MM.1S (cell line): Measurements from ENCODE around the gene COBLL1.

ENCODE experiments used
- DNase-seq: peaks from one replicate; pipeline ENCODE4 v3.0.0-alpha.2; 2015
- H2AFZ ChIP-seq: fragments of 300-600 bp; sonication (generic); 2 replicates; pipeline ENCODE4 v1.6.0; 2016; ENCODE audit warnings: antibody characterized with exemption, low read length
- H3F3A ChIP-seq: fragments of 300-600 bp; sonication (generic); 2 replicates; pipeline ENCODE4 v1.6.1; 2016; ENCODE audit warnings: mild to moderate bottlenecking, antibody characterized with exemption, low read length, moderate library complexity, mixed read lengths; ENCODE audit not compliant: insufficient read depth
- H3K27ac ChIP-seq: fragments of 300-600 bp; sonication (generic); 2 replicates; pipeline ENCODE4 v1.5.1; 2016; ENCODE audit warnings: mild to moderate bottlenecking, low read length
- H3K27me3 ChIP-seq: fragments of 300-600 bp; sonication (generic); replicated peaks from 2 replicates; pipeline ENCODE4 v1.6.0; 2016; ENCODE audit warnings: low read length; ENCODE audit not compliant: insufficient read depth
- H3K36me3 ChIP-seq: fragments of 300-600 bp; sonication (generic); replicated peaks from 2 replicates; pipeline ENCODE4 v1.6.1; 2016; ENCODE audit warnings: mild to moderate bottlenecking, low read length, mixed read lengths; ENCODE audit not compliant: insufficient read depth
- H3K4me1 ChIP-seq: fragments of 300-600 bp; sonication (generic); 2 replicates; pipeline ENCODE4 v1.6.1; 2016; ENCODE audit warnings: low read length, mixed read lengths
- H3K4me2 ChIP-seq: fragments of 300-600 bp; sonication (generic); 2 replicates; pipeline ENCODE4 v1.6.0; 2016; ENCODE audit warnings: low read depth, low read length
- H3K4me3 ChIP-seq: fragments of 300-600 bp; sonication (generic); 2 replicates; pipeline ENCODE4 v1.5.1; 2016; ENCODE audit warnings: low read length, mixed read lengths
- H3K79me2 ChIP-seq: fragments of 300-600 bp; sonication (generic); 2 replicates; pipeline ENCODE4 v1.6.1; 2016; ENCODE audit warnings: mixed run types, low read length, mixed read lengths
- H3K9ac ChIP-seq: fragments of 300-600 bp; sonication (generic); 2 replicates; pipeline ENCODE4 v1.6.1; 2016; ENCODE audit warnings: low read length, mixed read lengths
- H3K9me2 ChIP-seq: fragments of 300-600 bp; sonication (generic); replicated peaks from 2 replicates; pipeline ENCODE4 v1.6.1; 2016; ENCODE audit warnings: mild to moderate bottlenecking, low read length, mixed read lengths; ENCODE audit not compliant: insufficient read depth
- H3K9me3 ChIP-seq: fragments of 300-600 bp; sonication (generic); replicated peaks from 2 replicates; pipeline ENCODE4 v1.6.1; 2016; ENCODE audit warnings: mild to moderate bottlenecking, low read length, mixed read lengths; ENCODE audit not compliant: insufficient read depth
- H4K20me1 ChIP-seq: fragments of 300-600 bp; sonication (generic); 2 replicates; pipeline ENCODE4 v1.6.1; 2016; ENCODE audit warnings: mild to moderate bottlenecking, low read length, moderate library complexity, mixed read lengths; ENCODE audit not compliant: insufficient read depth
- CTCF ChIP-seq: fragments of 300-600 bp; sonication (generic); IDR thresholded peaks from 2 replicates; pipeline ENCODE4 v1.5.1; 2016; ENCODE audit warnings: antibody characterized with exemption, low read length, mixed read lengths
- EZH2 ChIP-seq: fragments of 300-600 bp; sonication (generic); optimal IDR thresholded peaks from 2 replicates; pipeline ENCODE3; 2017; ENCODE audit warnings: low read depth, mild to moderate bottlenecking, antibody characterized with exemption, low read length, mixed read lengths
- EZH2phosphoT487 ChIP-seq: fragments of 300-600 bp; sonication (generic); IDR thresholded peaks from 2 replicates; pipeline ENCODE4 v1.6.1; 2018; ENCODE audit warnings: antibody characterized with exemption, low read length

COBLL1 gene

GRCh38 chr2:164847291-164847690, 5.7 kb upstream of the COBLL1 start:
- Histone ChIP-seq H2AFZ (no peak overlapping the region), H3K4me2 (no peak overlapping the region), H3K9me3 (no peaks in the 10 kb centered on the region), H3F3A (peaks cover 6% of the 10 kb centered on the region), H3K36me3 (no peaks in the 10 kb centered on the region), H4K20me1 (no peaks in the 10 kb centered on the region), H3K27me3 (no peaks in the 10 kb centered on the region), H3K27ac (no peak overlapping the region), H3K79me2 (no peaks in the 10 kb centered on the region), H3K4me1 (0 out of 2 replicates have a peak, but pooled peaks cover 3% of the 10 kb centered on the region), H3K4me3 (no peak overlapping the region), H3K9me2 (no peaks in the 10 kb centered on the region), H3K9ac (no peak overlapping the region)
- DNase-seq = no peak
- no peak for TF ChIP-seq EZH2

- no peak for DNase-seq
- no peak overlapping the region for H2AFZ ChIP-seq
- H3F3A ChIP-seq = peaks cover 14% of the 10 kb centered on the region
- H3K27me3 ChIP-seq = no peaks in the 10 kb centered on the region
- H3K4me2 ChIP-seq = no peak overlapping the region
- no peaks in the 10 kb centered on the region for H3K36me3 ChIP-seq
- H3K9me2 ChIP-seq = no peaks in the 10 kb centered on the region
- no peaks in the 10 kb centered on the region for H3K9me3 ChIP-seq
- H4K20me1 ChIP-seq = no peaks in the 10 kb centered on the region
- H3K4me3 ChIP-seq = no peak overlapping the region
- H3K9ac ChIP-seq = no peak overlapping the region
- H3K79me2 ChIP-seq = no peaks in the 10 kb centered on the region
- H3K27ac ChIP-seq = no peak overlapping the region
- TF ChIP-seq CTCF (no peak), EZH2phosphoT487 (no peak), EZH2 (no peak)
- 0 out of 2 replicates have a peak, but pooled peaks cover 3% of the 10 kb centered on the region for H3K4me1 ChIP-seq
Measured at GRCh38 chr2:164846276-164846675, 4.7 kb upstream of the COBLL1 start.

DNA sequence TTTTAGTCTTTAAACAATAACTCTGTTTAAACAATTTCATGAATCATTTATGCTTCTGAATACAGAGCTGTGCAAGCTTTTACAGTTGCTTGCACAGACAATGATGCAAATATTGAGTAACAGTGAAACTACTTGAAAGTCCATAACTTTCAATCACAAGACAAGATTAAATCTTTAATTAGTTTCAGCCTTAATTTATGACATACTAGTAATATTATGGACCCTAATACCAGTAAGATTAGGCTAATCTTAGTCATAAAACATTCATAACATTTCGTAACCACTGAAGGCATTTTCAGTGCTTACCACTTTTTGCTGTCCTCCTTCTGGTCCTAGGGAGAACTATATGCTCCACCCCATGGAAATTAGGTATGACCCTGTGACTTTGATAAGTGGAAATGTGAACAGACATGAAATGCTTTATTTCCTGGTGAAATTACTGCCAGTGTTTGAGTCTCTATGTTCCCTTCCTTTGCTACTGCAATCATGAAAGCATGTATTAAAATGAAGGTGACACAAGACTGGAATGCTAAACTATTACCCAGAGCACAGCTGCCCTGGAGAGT, 1.8 kb upstream of the COBLL1 start:
- 0 out of 2 replicates have a peak, but pooled peaks cover 3% of the 10 kb centered on the region for H3K4me1 ChIP-seq
- H3K27me3 ChIP-seq = no peaks in the 10 kb centered on the region
- no peak overlapping the region for H3K27ac ChIP-seq
- no peak overlapping the region for H3K4me2 ChIP-seq
- H3F3A ChIP-seq = peaks cover 25% of the 10 kb centered on the region
- H3K4me3 ChIP-seq = no peak overlapping the region
- no peak for DNase-seq
- no peaks in the 10 kb centered on the region for H3K9me2 ChIP-seq
- no peaks in the 10 kb centered on the region for H3K36me3 ChIP-seq
- no peaks in the 10 kb centered on the region for H4K20me1 ChIP-seq
- H3K9me3 ChIP-seq = no peaks in the 10 kb centered on the region
- H3K79me2 ChIP-seq = peaks cover 24% of the 10 kb centered on the region
- H2AFZ ChIP-seq = no peak overlapping the region
- no peak for TF ChIP-seq EZH2phosphoT487
- TF ChIP-seq EZH2 = no peak
- no peak for TF ChIP-seq CTCF
- no peak overlapping the region for H3K9ac ChIP-seq

DNA sequence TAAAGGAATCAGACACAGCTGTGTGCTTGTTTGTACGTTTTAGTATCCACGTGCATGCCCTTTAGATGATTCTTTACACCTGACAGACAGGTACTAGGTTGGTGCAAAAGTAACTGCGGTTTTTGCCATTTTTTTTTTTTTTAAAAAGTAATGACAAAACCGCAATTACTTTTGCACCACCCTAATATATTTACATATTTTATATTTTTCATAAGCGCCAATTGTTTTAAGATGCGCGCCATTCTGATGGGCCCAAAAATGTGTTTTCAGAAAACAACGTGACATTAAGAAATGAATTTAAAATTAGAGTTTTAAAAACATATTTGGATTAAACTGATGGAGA, 972 bp upstream of the COBLL1 start:
- Histone ChIP-seq H4K20me1 (no peaks in the 10 kb centered on the region), H3K4me3 (peak overlapping the region; percentile 96), H2AFZ (peak overlapping the region; percentile 83)

More for the DNA sequence above, 972 bp upstream of the COBLL1 start:
- 0 out of 2 replicates have a peak, but pooled peaks cover 3% of the 10 kb centered on the region for H3K4me1 ChIP-seq
- H3K9ac ChIP-seq = peak overlapping the region; percentile 91
- H3K36me3 ChIP-seq = no peaks in the 10 kb centered on the region
- no peaks in the 10 kb centered on the region for H3K9me2 ChIP-seq
- H3K9me3 ChIP-seq = no peaks in the 10 kb centered on the region
- TF ChIP-seq EZH2phosphoT487 (no peak), EZH2 (no peak)
- H3F3A ChIP-seq = peaks cover 25% of the 10 kb centered on the region
- peak overlapping the region; percentile 67 for H3K4me2 ChIP-seq
- H3K27ac ChIP-seq = peak overlapping the region; percentile 78; the same call in 1 of the 2 replicates
- no peak for DNase-seq
- H3K79me2 ChIP-seq = peaks cover 32% of the 10 kb centered on the region
- no peaks in the 10 kb centered on the region for H3K27me3 ChIP-seq
